Measurements from ENCODE around the gene GSK3B. TPM values are rescaled to one million over a fixed set of nuclear protein-coding genes. Genes with fewer than 3 reads are reported as not detected.

Gene GSK3B
- total and polyA plus RNA-seq, 8 donors: 4.4 to 20.7 (median 11.2) TPM

DNA sequence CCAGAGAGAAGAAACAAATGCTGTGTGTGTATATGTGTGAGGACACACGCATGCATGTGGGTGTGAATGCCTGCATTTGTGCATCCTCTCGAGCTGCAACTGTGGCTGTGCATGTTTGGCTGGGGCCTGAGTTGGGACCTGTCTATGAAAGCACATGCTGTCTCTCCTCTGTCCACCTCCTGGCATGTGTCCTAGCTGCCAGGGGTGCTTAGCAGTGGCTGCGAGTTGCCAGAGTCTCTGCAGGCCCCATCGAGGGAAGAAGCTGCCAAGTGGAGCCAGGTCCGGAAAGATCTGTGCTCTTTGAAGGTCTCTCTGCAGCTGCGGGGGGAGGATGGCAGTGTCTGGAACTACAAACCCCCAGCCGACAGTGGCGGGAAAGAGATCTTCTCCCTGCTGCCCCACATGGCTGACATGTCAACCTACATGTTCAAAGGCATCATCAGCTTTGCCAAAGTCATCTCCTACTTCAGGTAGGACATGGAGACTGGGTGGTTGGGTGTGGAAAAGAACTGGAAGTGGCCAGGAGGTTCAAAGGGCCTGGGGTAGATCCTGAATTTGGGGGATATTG is 281.7 kb downstream of the GSK3B start:
- FAIRE-seq: no peak
- TF ChIP-seq, protein P1, sequence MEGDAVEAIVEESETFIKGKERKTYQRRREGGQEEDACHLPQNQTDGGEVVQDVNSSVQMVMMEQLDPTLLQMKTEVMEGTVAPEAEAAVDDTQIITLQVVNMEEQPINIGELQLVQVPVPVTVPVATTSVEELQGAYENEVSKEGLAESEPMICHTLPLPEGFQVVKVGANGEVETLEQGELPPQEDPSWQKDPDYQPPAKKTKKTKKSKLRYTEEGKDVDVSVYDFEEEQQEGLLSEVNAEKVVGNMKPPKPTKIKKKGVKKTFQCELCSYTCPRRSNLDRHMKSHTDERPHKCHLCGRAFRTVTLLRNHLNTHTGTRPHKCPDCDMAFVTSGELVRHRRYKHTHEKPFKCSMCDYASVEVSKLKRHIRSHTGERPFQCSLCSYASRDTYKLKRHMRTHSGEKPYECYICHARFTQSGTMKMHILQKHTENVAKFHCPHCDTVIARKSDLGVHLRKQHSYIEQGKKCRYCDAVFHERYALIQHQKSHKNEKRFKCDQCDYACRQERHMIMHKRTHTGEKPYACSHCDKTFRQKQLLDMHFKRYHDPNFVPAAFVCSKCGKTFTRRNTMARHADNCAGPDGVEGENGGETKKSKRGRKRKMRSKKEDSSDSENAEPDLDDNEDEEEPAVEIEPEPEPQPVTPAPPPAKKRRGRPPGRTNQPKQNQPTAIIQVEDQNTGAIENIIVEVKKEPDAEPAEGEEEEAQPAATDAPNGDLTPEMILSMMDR (IDR thresholded peaks at IDR 0.05): no peak
- no peak for ATAC-seq
- intact Hi-C loops (cut with DNase I): no loop called here
- Histone ChIP-seq H3K9me3 (no peaks in the 10 kb centered on the region), H3K4me1 (peaks cover 0 to 4% (median 0%) of the 10 kb centered on the region in 3 donors), H3K36me3 (no peaks in the 10 kb centered on the region), H3K27ac (no peak overlapping the region), H3K4me3 (no peak overlapping the region), H3K27me3 (no peaks in the 10 kb centered on the region)
- DNase-seq: no peak
- 81 to 86% methylated on average over 8 of the region's 8 CpGs for whole genome bisulfite sequencing, 2 donors

DNA sequence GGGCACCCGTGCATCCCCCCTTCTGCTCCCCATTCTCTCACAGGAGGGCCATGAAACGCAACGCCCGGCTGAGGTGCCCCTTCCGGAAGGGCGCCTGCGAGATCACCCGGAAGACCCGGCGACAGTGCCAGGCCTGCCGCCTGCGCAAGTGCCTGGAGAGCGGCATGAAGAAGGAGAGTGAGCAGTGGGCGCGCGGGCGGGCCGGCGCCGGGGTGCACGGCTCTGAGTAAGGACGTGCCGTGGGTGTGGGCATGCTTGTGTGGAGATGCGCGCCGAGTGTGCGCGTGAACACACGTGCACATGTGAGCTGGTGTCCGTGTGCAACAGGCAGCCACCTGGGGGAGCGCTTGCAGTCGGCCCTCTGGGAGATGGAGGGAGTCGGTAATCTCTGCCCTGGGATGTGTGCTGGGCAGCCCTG is 284.2 kb downstream of the GSK3B start:
- intact Hi-C loops (cut with DNase I): no loop called here
- DNase-seq (peak; percentile 7 to 79 (median 44)), FAIRE-seq (no peak), ATAC-seq (peak; percentile 78 to 90 (median 86))
- Histone ChIP-seq H3K36me3 (no peaks in the 10 kb centered on the region), H3K4me1 (peaks cover 0 to 4% (median 0%) of the 10 kb centered on the region in 3 donors), H3K4me3 (peak overlapping the region; percentile 20 to 61 (median 46)), H3K9me3 (no peaks in the 10 kb centered on the region), H3K27ac (no peak overlapping the region), H3K27me3 (no peaks in the 10 kb centered on the region)
- TF ChIP-seq, protein P1 (IDR thresholded peaks at IDR 0.05): no peak
- 0 to 1% methylated on average over 33 of the region's 33 CpGs for WGBS, 2 donors

GRCh38 chr3:119809249-119810017 is 284.8 kb downstream of the GSK3B start:
- DNase-seq (no peak), FAIRE-seq (no peak), ATAC-seq (peak in 2 of 4 donors; percentile 31 to 45)
- Histone ChIP-seq H3K4me1 (peaks cover 0 to 4% (median 0%) of the 10 kb centered on the region in 3 donors), H3K27ac (no peak overlapping the region), H3K9me3 (no peaks in the 10 kb centered on the region), H3K4me3 (peak overlapping the region; percentile 20 to 61 (median 46)), H3K27me3 (no peaks in the 10 kb centered on the region), H3K36me3 (no peaks in the 10 kb centered on the region)
- TF ChIP-seq, protein P1 (IDR thresholded peaks at IDR 0.05): no peak
- intact Hi-C loops (cut with DNase I): no loop called here
- WGBS, 2 donors: 44 to 52% methylated on average over 24 to 31 of the region's 31 CpGs

GRCh38 chr3:119808843-119809242 is 285.4 kb downstream of the GSK3B start:
- DNase-seq: no peak
- Histone ChIP-seq H3K36me3 (no peaks in the 10 kb centered on the region), H3K27me3 (no peaks in the 10 kb centered on the region), H3K4me3 (no peak overlapping the region), H3K27ac (no peak overlapping the region), H3K4me1 (peaks cover 0 to 4% (median 0%) of the 10 kb centered on the region in 3 donors), H3K9me3 (no peaks in the 10 kb centered on the region)
- intact Hi-C loops (cut with DNase I): no loop called here
- no peak for ATAC-seq
- TF ChIP-seq, protein P1 (IDR thresholded peaks at IDR 0.05): no peak
- WGBS, 2 donors: 93 to 97% methylated on average over 6 of the region's 6 CpGs
- no peak for FAIRE-seq

DNA sequence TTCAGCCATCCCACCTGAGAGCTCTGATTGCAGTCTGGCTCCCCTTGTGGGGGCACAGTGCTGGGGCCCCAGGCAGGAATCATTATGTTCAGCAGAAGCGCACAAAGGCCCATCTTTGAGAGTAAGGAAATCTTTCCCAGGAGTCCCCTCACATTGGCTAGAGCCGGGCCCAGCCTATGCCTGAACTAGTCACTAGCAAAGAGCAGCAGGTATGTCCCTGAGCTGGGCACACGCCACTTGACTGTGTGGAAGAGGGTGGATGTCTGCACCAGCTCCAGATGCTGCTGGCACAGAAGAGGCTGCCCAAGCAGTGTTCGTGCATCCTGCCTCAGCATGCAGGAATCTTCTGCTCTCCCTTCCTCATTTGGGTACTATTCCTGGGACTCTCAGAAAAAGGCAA is 286.0 kb downstream of the GSK3B start:
- FAIRE-seq: no peak
- H3K9me3 ChIP-seq: no peaks in the 10 kb centered on the region

More for the DNA sequence above, 286.0 kb downstream of the GSK3B start:
- TF ChIP-seq, protein P1 (IDR thresholded peaks at IDR 0.05): no peak
- intact Hi-C loops (cut with DNase I): no loop called here
- 93 to 94% methylated on average over 4 of the region's 4 CpGs for WGBS, 2 donors
- Histone ChIP-seq H3K27me3 (no peaks in the 10 kb centered on the region), H3K27ac (no peak overlapping the region), H3K4me1 (peaks cover 0 to 4% (median 0%) of the 10 kb centered on the region in 3 donors), H3K4me3 (no peak overlapping the region), H3K36me3 (no peaks in the 10 kb centered on the region)
- DNase-seq (no peak), ATAC-seq (no peak)

Measured in pancreas (tissue), 10 donors.